Transverse colon (tissue), 4 donors: Measurements from ENCODE around the gene ABHD17B. TPM values are rescaled to one million over a fixed set of nuclear protein-coding genes. Genes with fewer than 3 reads are reported as not detected.
A peak's percentile ranks its signal among the peaks of the same experiment; 100 is the strongest.

Experiments used
- DNase-seq: peaks from one replicate; pipeline ENCODE4 v3.0.0-alpha.2; 2019
- H3K27ac ChIP-seq, 4 donors: fragments of 200-600 bp; sonication (generic); 2 replicates each; pipeline ENCODE4 v1.5.1; 2016 to 2018; ENCODE audit warnings: inconsistent platforms in 4 of 4
- H3K27me3 ChIP-seq: fragments of 200-600 bp; sonication (generic); 2 replicates; pipeline ENCODE4 v1.5.1; 2017; ENCODE audit warnings: inconsistent platforms
- H3K36me3 ChIP-seq, 4 donors: fragments of 200-600 bp; sonication (generic); 2 replicates each; pipeline ENCODE4 v1.5.1; 2017 to 2019; ENCODE audit warnings: inconsistent platforms in 4 of 4
- H3K4me1 ChIP-seq, 4 donors: fragments of 200-600 bp; sonication (generic); 2 replicates each; pipeline ENCODE4 v1.5.1; 2017 to 2020; ENCODE audit warnings: inconsistent platforms in 4 of 4
- H3K4me3 ChIP-seq, 4 donors: fragments of 200-600 bp; sonication (generic); 1 replicate in 1 of 4; 2 replicates in 3 of 4; pipeline versions ENCODE4 v1.5.1 to v1.6.1; 2017 to 2019; ENCODE audit warnings: inconsistent platforms in 4 of 4
- H3K9me3 ChIP-seq, 2 donors: fragments of 200-600 bp; sonication (generic); 2 replicates each; pipeline ENCODE4 v1.5.1; 2017 to 2019; ENCODE audit warnings: inconsistent platforms in 2 of 2
- CTCF ChIP-seq, 5 experiments: fragments of 200-600 bp in 3 of 5; fragments of 450-650 bp in 2 of 5; sonication (generic) in 3 of 5; IDR thresholded peaks; 1 replicate in 2 of 5; 2 replicates in 3 of 5; pipeline ENCODE4 v1.5.1; 2016 to 2017; ENCODE audit warnings: antibody characterized with exemption in 5 of 5, inconsistent platforms in 3 of 5, mild to moderate bottlenecking in 2 of 5, moderate library complexity in 1 of 5
- EP300 ChIP-seq: sonication (generic); formaldehyde crosslinking; IDR thresholded peaks from one replicate; pipeline ENCODE4 v1.6.1; 2017; ENCODE audit warnings: antibody characterized with exemption, low read depth
- POLR2A ChIP-seq: fragments of 450-650 bp; IDR thresholded peaks from one replicate; pipeline ENCODE4 v1.6.1; 2016; ENCODE audit warnings: antibody characterized with exemption, mild to moderate bottlenecking, moderate library complexity
- POLR2AphosphoS5 ChIP-seq, 3 donors: sonication (generic); formaldehyde crosslinking; IDR thresholded peaks; one replicate each; pipeline ENCODE4 v1.6.1; 2016; ENCODE audit warnings: antibody characterized with exemption in 3 of 3
- WGBS, 2 donors: methylation state at CpG; one replicate each; pipeline ENCODE4 v1.1.5; 2018; ENCODE audit warnings: low coverage in 1 of 2; 5-methylcytosine and 5-hydroxymethylcytosine counted together
- in situ Hi-C, 4 donors: fragments of 200-750 bp; cut with MboI; loops; one replicate each; pipeline versions ENCODE4 v1.15.0 to v1.15.1; 2017; ENCODE audit warnings: low sequenced_read_pairs in 3 of 4, low pct_ligation_motif_present in 1 of 4, low pct_unique_long_range_greater_than_20kb in 1 of 4
- intact Hi-C: fragments of 100-400 bp; cut with DNase I; formaldehyde crosslinking; loops from one replicate; pipeline ENCODE4 v1.15.1; 2023; ENCODE audit warnings: low total_unique reads
- total RNA-seq, 4 donors: library from RNA; depleted of rRNA; stranded (reverse); fragments of >200 nt; gene quantifications; one replicate each; pipeline ENCODE4 v1.1.0, GENCODE V29; 2016

ABHD17B gene
- total RNA-seq, 4 donors from 2014 or later: 4.6 to 37.0 (median 21.5) TPM

GRCh38 chr9:71918419-71918818 lies 7.4 kb upstream of the ABHD17B start:
- 94 to 95% methylated on average over 4 to 5 of the region's 5 CpGs for WGBS, 2 donors
- TF ChIP-seq CTCF (IDR thresholded peaks at IDR 0.05) (no peak), EP300 (no peak), POLR2A (no peak), POLR2AphosphoS5 (IDR thresholded peaks at IDR 0.05) (no peak)

GRCh38 chr9:71916834-71917534 lies 6.0 kb upstream of the ABHD17B start:
- intact Hi-C loops: no loop called here
- TF ChIP-seq CTCF (IDR thresholded peaks at IDR 0.05) (no peak), POLR2AphosphoS5 (IDR thresholded peaks at IDR 0.05) (peak in 1 of 3 donors; percentile 41)

More at GRCh38 chr9:71918419-71918818, 7.4 kb upstream of the ABHD17B start:
- Histone ChIP-seq H3K4me1 (peaks cover 0 to 25% (median 5%) of the 10 kb centered on the region in 4 donors), H3K36me3 (no peaks in the 10 kb centered on the region), H3K27me3 (no peaks in the 10 kb centered on the region), H3K4me3 (no peak overlapping the region), H3K27ac (no peak overlapping the region), H3K9me3 (no peaks in the 10 kb centered on the region)
- intact Hi-C loops: no loop called here
- DNase-seq: no peak
- in situ Hi-C loops: no loop called here

GRCh38 chr9:71915495-71915894 lies 4.5 kb upstream of the ABHD17B start:
- H3K4me1 ChIP-seq: peaks cover 8 to 40% (median 17%) of the 10 kb centered on the region in 4 donors
- H3K27ac ChIP-seq: no peak overlapping the region
- no peaks in the 10 kb centered on the region for H3K27me3 ChIP-seq
- DNase-seq: no peak
- no peaks in the 10 kb centered on the region for H3K9me3 ChIP-seq
- TF ChIP-seq POLR2AphosphoS5 (IDR thresholded peaks at IDR 0.05) (no peak), CTCF (IDR thresholded peaks at IDR 0.05) (no peak)
- H3K4me3 ChIP-seq: no peak overlapping the region
- H3K36me3 ChIP-seq: no peaks in the 10 kb centered on the region
- in situ Hi-C loops: no loop called here
- intact Hi-C loops: no loop called here

More at GRCh38 chr9:71916834-71917534, 6.0 kb upstream of the ABHD17B start:
- peaks cover 8 to 39% (median 17%) of the 10 kb centered on the region in 4 donors for H3K4me1 ChIP-seq
- H3K4me3 ChIP-seq: no peak overlapping the region
- H3K27ac ChIP-seq: peak overlapping the region; percentile 2 to 49 (median 16)
- in situ Hi-C loops: no loop called here
- no peaks in the 10 kb centered on the region for H3K27me3 ChIP-seq
- no peaks in the 10 kb centered on the region for H3K9me3 ChIP-seq
- DNase-seq: peak; percentile 50
- H3K36me3 ChIP-seq: no peaks in the 10 kb centered on the region

- intact Hi-C loops (no loop called here), in situ Hi-C loops (no loop called here)
- peak overlapping the region; percentile 95 to 99 (median 98) for H3K27ac ChIP-seq
- H3K4me1 ChIP-seq: peaks cover 16 to 56% (median 29%) of the 10 kb centered on the region in 4 donors
- TF ChIP-seq EP300: no peak
- TF ChIP-seq CTCF (IDR thresholded peaks at IDR 0.05): no peak
- no peak for TF ChIP-seq POLR2AphosphoS5 (IDR thresholded peaks at IDR 0.05)
- no peak for TF ChIP-seq POLR2A
- DNase-seq: no peak
- no peaks in the 10 kb centered on the region for H3K27me3 ChIP-seq
- no peaks in the 10 kb centered on the region for H3K36me3 ChIP-seq
- H3K4me3 ChIP-seq: peak overlapping the region; percentile 39 to 97 (median 92)
- no peaks in the 10 kb centered on the region for H3K9me3 ChIP-seq
- WGBS, 2 donors: 0 to 4% methylated on average over 4 to 9 of the region's 9 CpGs
Measured at GRCh38 chr9:71911908-71912335, 929 bp upstream of the ABHD17B start.
